Motor neuron (in vitro differentiated cells): ENCODE results near the gene KCNN1. TPM values are rescaled to one million over a fixed set of nuclear protein-coding genes. Genes with fewer than 3 reads are reported as not detected.
"Not testable (repeated sequence)": the region's sequence is repeated elsewhere in the genome, so short reads cannot be mapped to it uniquely, and the experiment has no call there.

Experiments used
- ATAC-seq, 8 experiments: fragments of 200-7000 bp; cut with Tn5 transposase; replicated peaks in 6 of 8; 2 replicates each; pipeline ENCODE4 v1.8.0; 2021; ENCODE audit warnings: mild to moderate bottlenecking in 8 of 8, moderate library complexity in 8 of 8
- H3K27ac ChIP-seq, 2 donors: fragments of 250-450 bp; sonication (Bioruptor Pico); 2 replicates each; pipeline ENCODE4 v1.9.0; 2021; ENCODE audit warnings: antibody characterized with exemption in 2 of 2, mild to moderate bottlenecking in 2 of 2, moderate library complexity in 1 of 2
- H3K4me1 ChIP-seq, 2 donors: fragments of 250-450 bp; sonication (Bioruptor Pico); replicated peaks in 1 of 2; 2 replicates each; pipeline ENCODE4 v1.6.1; 2021; ENCODE audit warnings: antibody characterized with exemption in 2 of 2, mild to moderate bottlenecking in 2 of 2, moderate library complexity in 1 of 2
- H3K4me3 ChIP-seq, 5 donors: fragments of 250-450 bp; sonication (Bioruptor Pico); 2 replicates each; pipeline ENCODE4 v1.9.0; 2021; ENCODE audit warnings: antibody characterized with exemption in 5 of 5, mild to moderate bottlenecking in 5 of 5, moderate library complexity in 4 of 5
- WGBS, 10 experiments: fragments of 450-650 bp; shearing (Covaris generic); methylation state at CpG; one replicate each; pipeline ENCODE4 v1.0.0; 2022; 5-methylcytosine and 5-hydroxymethylcytosine counted together
- in situ Hi-C, 9 experiments: fragments of 400-800 bp; cut with MboI; loops; one replicate each; pipeline ENCODE4 v1.15.0; 2021; ENCODE audit warnings: low sequenced_read_pairs in 9 of 9, low pct_unique_long_range_greater_than_20kb in 2 of 9; ENCODE audit not compliant: unreplicated experiment in 9 of 9
- total RNA-seq, 8 experiments: library from RNA; unstranded; fragments of 300-600 nt; gene quantifications; 2 replicates each; pipeline versions ENCODE4 v1.2.3 to v1.2.4, GENCODE V29; 2022

The KCNN1 gene
- total RNA-seq, 8 experiments from 2014 or later, result 0.10 to 22.3 (median 8.8) TPM

DNA sequence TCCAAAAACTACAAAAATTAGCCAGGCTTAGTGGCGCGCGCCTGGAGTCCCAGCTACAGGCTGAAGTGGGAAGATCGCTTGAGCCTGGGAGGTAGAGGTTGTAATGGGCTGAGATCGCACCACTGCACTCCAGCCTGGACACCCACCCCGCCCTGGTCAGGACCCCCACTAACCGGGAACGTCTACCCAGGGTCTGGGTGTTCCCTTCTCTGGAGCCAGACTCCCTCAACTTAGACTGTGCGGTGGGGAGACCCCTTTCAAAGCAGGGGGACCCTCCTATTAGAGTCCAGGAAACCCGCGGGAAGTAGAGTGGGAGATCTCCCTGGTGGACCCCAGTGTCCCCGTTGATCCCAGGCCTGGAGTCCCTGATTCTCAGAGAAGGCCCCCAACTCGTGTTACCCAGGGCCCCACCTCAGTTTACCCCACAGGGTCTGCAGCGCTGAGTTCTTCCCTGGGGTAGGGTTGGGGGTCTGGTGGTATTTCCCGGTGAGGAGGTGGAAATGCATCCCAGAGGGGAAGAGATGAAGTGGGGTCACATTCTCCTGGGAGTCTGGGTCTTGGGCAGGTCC is 35.0 kb downstream of the KCNN1 start:
- Histone ChIP-seq H3K27ac (no peak overlapping the region), H3K4me3 (peak overlapping the region in 2 of 5 donors; percentile 34 to 38), H3K4me1 (peaks cover 0 to 6% of the 10 kb centered on the region in 2 donors)
- 21 to 61% (median 47%) methylated on average over 1 to 7 of the region's 15 CpGs; no CpG with 5 or more reads in 6 of the 10 experiments for WGBS, 10 experiments
- in situ Hi-C loops, result loop anchor here in 1 of 9 experiments (5.0 kb wide), 1 partner anchor 55 kb away; no protein-coding TSS in a partner anchor
- peak in 2 of 8 experiments; percentile 1 to 3 for ATAC-seq

DNA sequence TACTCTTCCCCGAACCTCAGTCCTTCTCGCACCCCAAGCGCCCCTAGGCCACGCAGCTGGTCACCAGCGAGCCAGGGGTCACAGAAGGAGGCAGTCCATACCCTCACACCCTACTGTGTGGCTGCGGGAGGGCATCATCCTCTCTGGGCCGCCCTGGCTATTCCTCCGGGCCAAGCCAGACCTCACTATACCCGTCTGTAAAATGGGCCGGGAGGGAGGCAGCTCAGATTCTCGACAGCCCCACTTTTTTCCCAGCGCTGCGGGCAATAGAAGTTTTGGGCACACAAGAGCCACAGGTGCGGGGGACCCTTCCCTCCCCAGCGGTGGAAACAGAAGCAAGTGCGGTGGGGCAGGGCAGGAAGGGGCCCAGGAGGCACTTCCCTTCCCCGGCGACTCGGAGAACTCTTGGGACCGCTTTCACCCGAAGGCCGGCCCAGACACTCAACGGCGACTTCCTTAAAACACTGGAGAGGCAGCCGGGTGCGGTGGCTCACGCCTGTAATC is 35.5 kb downstream of the KCNN1 start:
- no peak overlapping the region for H3K4me3 ChIP-seq
- 65 to 87% (median 85%) methylated on average over 3 to 5 of the region's 27 CpGs; no CpG with 5 or more reads in 7 of the 10 experiments for WGBS, 10 experiments
- no peak for ATAC-seq
- in situ Hi-C loops, result loop anchor here in 1 of 9 experiments (5.0 kb wide), 1 partner anchor 55 kb away; no protein-coding TSS in a partner anchor
- no peak overlapping the region for H3K27ac ChIP-seq
- peaks cover 0 to 6% of the 10 kb centered on the region in 2 donors for H3K4me1 ChIP-seq

DNA sequence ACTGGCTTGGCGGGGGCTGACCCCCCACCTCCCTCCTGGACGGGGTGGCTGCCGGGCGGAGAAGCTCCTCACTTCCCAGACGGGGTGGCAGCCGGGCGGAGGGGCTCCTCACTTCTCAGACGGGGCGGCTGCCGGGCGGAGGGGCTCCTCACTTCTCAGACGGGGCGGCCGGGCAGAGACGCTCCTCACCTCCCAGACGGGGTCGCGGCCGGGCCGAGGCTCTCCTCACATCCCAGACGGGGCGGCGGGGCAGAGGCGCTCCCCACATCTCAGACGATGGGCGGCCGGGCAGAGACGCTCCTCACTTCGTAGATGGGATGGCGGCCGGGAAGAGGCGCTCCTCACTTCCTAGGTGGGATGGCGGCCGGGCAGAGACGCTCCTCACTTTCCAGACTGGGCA is 38.8 kb downstream of the KCNN1 start:
- no CpG with 5 or more reads among the region's 35 CpGs for WGBS, 10 experiments
- in situ Hi-C loops, H3K4me3 ChIP-seq, H3K4me1 ChIP-seq, H3K27ac ChIP-seq, ATAC-seq: not testable (repeated sequence)

DNA sequence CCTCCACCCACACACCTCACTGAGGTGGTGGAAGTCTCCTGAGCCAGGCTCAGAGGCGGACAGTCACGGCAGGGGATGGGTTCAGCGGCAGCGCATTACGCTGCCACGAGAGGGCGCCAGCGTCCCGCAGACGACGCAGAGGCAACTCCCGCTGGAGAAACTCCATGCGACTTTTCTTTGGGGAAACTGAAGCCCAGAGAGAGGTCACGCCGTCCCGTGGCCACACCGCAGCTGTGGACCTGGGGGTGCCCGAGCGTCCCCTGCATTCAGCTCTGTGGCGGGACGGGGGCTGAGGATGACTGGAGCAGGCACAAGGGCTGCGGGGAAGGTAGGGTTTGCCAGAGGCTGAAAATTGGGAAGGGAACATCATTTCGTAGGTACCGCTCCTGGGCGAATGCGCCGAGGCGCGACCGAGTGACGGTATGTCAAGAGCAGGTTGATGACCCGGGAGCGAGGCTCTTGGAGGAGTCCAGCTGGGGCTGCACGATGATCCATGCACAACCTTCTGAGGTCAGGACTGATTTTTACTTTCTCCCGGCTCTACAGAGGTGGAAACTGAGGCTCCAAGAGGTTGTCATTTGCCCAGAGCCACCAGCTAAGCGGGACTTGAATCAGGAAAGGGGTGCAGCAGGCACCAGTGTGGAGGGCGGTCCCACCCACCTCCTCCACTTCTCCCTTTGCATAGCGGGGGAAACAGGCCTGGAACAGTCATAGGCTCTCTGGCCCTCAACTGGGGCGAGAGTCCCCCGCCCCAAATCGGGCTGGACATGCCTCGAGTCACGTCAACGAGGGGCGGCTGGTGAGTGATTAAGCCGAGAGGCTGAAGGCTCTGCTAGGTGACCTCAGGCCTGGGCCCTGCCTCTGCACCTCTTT is 40.4 kb downstream of the KCNN1 start:
- WGBS, 10 experiments, result 0 to 10% (median 0%) methylated on average over 1 to 13 of the region's 46 CpGs; no CpG with 5 or more reads in 4 of the 10 experiments
- Histone ChIP-seq H3K4me3 (peak overlapping the region; percentile 23 to 39 (median 29)), H3K27ac (no peak overlapping the region), H3K4me1 (peaks cover 0 to 3% of the 10 kb centered on the region in 2 donors)
- peak; percentile 66 to 86 (median 77) for ATAC-seq
- in situ Hi-C loops, result no loop called here

DNA sequence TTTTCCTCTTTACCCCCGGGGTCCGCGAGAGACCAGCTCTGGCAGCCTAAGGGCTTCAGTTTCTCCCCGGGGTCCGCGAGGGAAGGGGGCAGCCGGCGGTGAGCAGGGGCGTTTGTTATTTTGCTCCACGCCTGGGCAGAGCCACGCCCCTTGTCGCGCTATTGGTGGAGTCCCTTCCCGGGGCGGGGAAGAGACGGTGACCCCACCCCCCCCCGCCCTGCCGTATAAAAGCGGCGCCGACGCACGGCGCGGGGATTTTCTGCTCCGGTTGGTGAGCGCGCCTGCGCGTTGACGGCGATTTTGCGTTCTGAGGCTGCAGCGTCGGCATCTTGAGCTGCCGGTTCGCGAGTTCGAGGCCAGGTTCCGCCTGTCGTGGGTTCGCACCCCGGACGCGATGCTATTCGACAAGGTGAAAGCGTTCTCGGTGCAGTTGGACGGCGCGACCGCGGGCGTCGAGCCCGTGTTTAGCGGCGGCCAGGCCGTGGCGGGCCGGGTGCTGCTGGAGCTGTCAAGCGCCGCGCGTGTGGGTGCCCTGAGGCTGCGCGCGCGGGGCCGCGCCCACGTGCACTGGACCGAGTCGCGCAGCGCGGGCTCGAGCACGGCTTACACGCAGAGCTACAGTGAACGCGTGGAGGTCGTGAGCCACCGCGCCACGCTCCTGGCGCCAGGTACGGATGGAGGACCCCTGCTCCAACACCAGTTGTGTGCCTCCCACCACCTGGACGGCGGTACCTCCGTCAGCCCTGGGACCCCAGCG is 41.2 kb downstream of the KCNN1 start, which contains the start of gene ARRDC2:
Gene ARRDC2, plus strand, starts transcription at position 254 of the 757 bp plus-strand sequence. Its CDS starts 141 bp downstream, at position 395.
- peaks cover 0 to 4% of the 10 kb centered on the region in 2 donors for H3K4me1 ChIP-seq
- H3K4me3 ChIP-seq, result peak within 1 kb of the TSS; percentile 23 to 39 (median 29)
- no peak within 1 kb of the TSS for H3K27ac ChIP-seq
- 0 to 49% (median 0%) methylated on average over 2 to 9 of the region's 92 CpGs; no CpG with 5 or more reads in 5 of the 10 experiments for WGBS, 10 experiments
- in situ Hi-C loops, result no loop called here
- peak; percentile 60 to 85 (median 80) for ATAC-seq

DNA sequence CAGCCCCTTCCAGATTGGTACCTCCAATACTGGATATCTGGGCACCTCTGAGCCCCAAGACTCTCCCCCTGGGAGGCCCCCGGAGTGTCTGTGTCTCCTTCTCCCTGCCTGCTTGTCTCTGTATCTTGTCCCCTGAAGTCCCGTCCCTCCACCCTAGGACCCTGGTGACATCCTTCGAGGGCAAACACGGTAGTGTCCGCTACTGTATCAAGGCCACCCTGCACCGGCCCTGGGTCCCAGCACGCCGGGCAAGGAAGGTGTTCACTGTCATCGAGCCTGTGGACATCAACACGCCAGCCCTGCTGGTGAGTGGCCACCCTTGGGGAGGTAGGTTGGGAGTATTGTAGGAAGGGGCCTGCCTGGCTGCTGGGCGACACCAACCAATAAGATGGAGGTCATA is 41.9 kb downstream of the KCNN1 start:
- Histone ChIP-seq H3K4me3 (no peak overlapping the region), H3K27ac (no peak overlapping the region), H3K4me1 (peaks cover 4 to 11% of the 10 kb centered on the region in 2 donors)
- WGBS, 10 experiments, result 14 to 100% (median 91%) methylated on average over 1 to 5 of the region's 11 CpGs; no CpG with 5 or more reads in 6 of the 10 experiments
- ATAC-seq, result no peak
- in situ Hi-C loops, result no loop called here

DNA sequence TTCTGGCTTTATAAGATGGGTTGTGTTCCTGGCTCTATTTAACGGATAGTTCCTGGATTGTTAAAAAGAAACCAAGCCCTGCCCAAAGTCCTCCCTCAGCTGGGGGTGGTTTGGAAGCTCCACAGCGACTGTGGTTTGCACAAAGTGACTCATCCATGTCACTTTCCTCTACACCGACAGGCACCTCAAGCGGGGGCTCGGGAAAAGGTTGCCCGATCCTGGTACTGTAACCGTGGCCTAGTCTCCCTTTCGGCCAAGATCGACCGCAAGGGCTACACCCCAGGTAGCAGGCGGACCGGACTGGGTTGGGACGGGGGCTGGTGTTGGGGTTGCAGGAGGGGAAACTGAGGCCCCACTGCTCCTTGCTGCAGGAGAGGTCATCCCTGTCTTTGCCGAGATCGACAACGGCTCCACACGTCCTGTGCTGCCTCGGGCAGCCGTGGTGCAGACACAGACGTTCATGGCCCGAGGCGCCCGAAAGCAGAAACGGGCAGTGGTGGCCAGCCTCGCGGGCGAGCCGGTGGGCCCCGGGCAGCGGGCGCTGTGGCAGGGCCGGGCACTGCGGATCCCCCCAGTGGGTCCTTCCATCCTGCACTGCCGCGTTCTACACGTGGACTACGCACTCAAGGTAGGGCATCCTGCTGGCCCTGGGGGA is 42.6 kb downstream of the KCNN1 start:
- WGBS, 10 experiments, result 17 to 92% (median 80%) methylated on average over 1 to 14 of the region's 37 CpGs; no CpG with 5 or more reads in 3 of the 10 experiments
- no peak for ATAC-seq
- in situ Hi-C loops, result no loop called here
- H3K27ac ChIP-seq, result no peak overlapping the region
- H3K4me1 ChIP-seq, result peaks cover 9 to 18% of the 10 kb centered on the region in 2 donors
- H3K4me3 ChIP-seq, result no peak overlapping the region

DNA sequence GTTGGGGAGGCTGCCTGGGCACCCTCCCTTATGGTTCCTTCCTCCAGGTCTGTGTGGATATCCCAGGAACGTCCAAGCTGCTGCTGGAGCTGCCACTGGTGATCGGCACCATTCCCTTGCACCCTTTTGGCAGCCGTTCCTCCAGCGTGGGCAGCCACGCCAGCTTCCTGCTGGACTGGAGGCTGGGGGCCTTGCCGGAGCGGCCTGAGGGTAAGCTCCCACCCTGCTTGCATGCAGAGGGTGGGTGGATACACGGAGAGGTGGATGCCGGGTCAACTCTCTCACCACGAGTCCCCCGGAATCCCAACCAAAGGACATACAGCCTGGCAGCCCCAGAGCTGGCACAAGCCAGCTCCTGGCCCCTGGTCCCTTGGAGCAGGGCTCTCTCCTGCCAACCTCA is 43.2 kb downstream of the KCNN1 start:
- in situ Hi-C loops, result no loop called here
- H3K27ac ChIP-seq, result no peak overlapping the region
- ATAC-seq, result no peak

DNA sequence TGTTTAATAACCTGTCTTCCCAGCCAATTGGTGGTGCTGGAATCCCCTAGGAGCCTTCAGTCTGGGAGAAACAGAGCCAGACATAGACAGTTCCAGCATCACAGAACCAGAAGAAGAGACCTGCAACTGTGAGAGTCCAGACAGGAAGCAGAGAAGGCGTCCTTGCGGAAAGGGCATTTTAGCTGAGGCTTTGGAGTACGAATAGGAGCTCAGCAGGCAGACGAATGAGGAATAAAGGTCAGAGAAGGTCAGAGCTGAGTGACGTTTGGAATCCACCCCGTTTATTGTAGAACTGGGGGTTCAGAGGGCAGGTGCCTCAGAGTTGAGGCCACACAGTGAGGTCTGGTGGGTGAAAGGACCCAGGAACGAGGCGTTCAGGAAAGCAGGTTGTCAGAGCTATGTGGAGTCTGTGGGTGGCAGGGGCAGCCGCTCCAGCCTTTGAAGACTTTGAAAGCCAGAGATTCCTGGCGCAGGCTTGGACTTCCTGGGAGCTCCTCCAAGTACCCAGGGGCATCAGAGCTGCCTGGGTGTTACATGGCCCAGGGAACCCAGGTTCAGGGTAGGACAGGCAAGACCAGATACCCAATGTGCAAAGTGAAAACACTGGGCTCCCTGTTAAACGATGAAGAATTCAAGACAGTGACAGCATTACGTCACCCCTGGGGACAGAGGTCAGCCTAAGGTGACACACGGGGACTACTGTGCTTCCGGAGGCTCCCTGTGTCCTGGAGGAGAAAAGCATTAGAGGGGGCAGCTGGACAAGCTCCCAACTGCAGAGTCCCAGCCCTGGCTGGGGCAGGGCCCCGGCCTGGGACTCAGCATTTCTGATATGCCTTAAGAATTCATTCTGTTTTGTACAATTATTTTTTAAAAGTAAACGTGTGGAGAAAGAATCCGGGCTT is 46.6 kb downstream of the KCNN1 start:
- peak in 5 of 8 experiments; percentile 49 to 76 (median 69) for ATAC-seq
- Histone ChIP-seq H3K4me1 (peaks cover 9 to 15% of the 10 kb centered on the region in 2 donors), H3K4me3 (no peak overlapping the region), H3K27ac (peak overlapping the region in 1 of 2 donors; percentile 80)
- in situ Hi-C loops, result no loop called here
- WGBS, 10 experiments, result 31 to 95% (median 63%) methylated on average over 1 to 11 of the region's 17 CpGs

More for the DNA sequence above, 43.2 kb downstream of the KCNN1 start:
- WGBS, 10 experiments, result 85 to 100% (median 100%) methylated on average over 2 to 4 of the region's 11 CpGs; no CpG with 5 or more reads in 7 of the 10 experiments
- no peak overlapping the region for H3K4me3 ChIP-seq
- peaks cover 9 to 18% of the 10 kb centered on the region in 2 donors for H3K4me1 ChIP-seq

DNA sequence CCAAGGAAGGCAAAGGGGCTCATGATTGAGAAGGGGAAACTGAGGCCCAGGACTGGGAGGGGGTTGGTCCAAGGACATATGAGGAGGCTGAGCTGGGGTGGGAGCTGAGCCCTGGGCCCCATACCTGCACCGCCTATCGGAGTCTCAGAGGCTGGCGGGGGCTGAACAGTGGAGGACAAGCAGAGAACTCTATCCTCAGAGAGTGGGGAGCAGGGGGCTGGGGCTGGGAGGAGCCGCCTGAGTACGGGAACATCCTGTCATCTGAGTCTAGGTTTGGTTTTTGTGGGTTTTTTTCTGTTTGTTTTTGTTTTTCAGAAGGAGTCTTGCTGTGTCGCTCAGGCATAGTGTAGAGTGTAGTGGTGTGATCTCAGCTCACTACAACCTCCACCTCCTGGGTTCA is 47.3 kb downstream of the KCNN1 start:
- no peak for ATAC-seq
- in situ Hi-C loops, result no loop called here
- 17 to 100% (median 100%) methylated on average over 1 to 3 of the region's 6 CpGs; no CpG with 5 or more reads in 4 of the 10 experiments for WGBS, 10 experiments
- Histone ChIP-seq H3K27ac (peak overlapping the region in 1 of 2 donors; percentile 80), H3K4me1 (peaks cover 9 to 15% of the 10 kb centered on the region in 2 donors), H3K4me3 (no peak overlapping the region)

DNA sequence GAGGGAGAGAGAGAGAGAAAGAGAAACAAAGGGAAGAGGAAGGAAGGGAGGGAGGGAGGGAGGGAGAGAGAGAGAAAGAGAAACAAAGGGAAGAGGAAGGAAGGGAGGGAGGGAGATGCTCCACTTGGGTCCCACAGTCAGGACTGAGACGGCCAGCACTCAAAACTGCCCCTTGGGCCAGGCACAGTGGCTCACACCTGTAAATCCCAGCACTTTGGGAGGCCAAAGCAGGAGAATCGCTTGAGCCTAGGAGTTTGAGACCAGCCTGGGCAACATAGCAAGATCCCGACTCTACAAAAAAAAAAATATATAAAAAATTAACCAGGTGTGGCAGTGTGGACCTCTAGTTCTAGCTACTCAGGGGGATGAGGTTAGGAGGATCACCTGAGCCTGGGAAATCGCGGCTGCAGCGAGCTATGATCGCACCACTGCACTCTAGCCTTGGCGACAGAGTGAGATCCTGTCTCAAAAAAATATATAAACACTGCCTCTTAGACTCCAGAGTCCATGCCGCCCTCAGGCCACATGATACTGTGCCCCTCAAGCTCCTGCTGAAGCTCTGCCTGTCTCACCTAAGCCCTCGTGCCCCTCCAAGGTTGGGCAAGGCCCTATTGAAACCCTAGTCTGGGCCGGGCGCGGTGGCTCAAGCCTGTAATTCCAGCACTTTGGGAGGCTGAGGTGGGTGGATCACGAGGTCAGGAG is 49.5 kb downstream of the KCNN1 start:
- no peak for ATAC-seq
- WGBS, 10 experiments, result 67 to 100% (median 88%) methylated on average over 1 to 5 of the region's 14 CpGs; no CpG with 5 or more reads in 4 of the 10 experiments
- peaks cover 9 to 15% of the 10 kb centered on the region in 2 donors for H3K4me1 ChIP-seq
- no peak overlapping the region for H3K4me3 ChIP-seq
- H3K27ac ChIP-seq, result no peak overlapping the region
- in situ Hi-C loops, result no loop called here
